Epithelial cell of esophagus (primary cell): ENCODE data around the gene NIN.
A peak's percentile ranks its signal among the peaks of the same experiment; 100 is the strongest.

Experiments
- DNase-seq: peaks from one replicate; pipeline ENCODE4 v3.0.0; 2010; ENCODE audit warnings: low read depth
- H3K4me3 ChIP-seq: 2 replicates; pipeline ENCODE4 v1.5.1; 2011; ENCODE audit warnings: mild to moderate bottlenecking, low read length, control low read depth
- TF ChIP-seq, protein P1 (sequence below): IDR thresholded peaks from 2 replicates; pipeline ENCODE4 v1.5.1; 2011; ENCODE audit warnings: low read depth, mild to moderate bottlenecking, low read length, control low read depth, inconsistent platforms; ENCODE audit not compliant: insufficient read depth; ENCODE audit errors: missing control alignments

NIN gene

DNA sequence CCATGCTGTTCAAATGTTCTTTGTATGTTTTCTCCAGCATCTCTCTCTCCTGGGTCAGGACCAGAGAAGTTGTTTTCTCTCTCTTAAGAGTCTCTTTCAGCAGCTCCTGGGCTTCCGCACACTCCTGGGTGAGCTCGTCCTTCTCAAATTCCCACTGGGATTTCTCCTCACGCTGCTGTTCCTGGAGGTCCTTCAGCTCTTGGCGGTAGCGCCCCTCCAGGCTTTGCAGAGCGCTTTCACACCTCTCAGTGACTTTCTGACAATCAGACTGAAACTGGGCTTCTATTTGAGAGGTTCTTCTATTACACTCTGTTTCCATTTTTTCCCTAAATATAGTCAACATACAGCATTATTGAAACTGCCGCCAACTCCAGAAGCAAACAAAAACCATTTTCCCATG is 72.7 kb downstream of the NIN start:
- TF ChIP-seq, protein P1, sequence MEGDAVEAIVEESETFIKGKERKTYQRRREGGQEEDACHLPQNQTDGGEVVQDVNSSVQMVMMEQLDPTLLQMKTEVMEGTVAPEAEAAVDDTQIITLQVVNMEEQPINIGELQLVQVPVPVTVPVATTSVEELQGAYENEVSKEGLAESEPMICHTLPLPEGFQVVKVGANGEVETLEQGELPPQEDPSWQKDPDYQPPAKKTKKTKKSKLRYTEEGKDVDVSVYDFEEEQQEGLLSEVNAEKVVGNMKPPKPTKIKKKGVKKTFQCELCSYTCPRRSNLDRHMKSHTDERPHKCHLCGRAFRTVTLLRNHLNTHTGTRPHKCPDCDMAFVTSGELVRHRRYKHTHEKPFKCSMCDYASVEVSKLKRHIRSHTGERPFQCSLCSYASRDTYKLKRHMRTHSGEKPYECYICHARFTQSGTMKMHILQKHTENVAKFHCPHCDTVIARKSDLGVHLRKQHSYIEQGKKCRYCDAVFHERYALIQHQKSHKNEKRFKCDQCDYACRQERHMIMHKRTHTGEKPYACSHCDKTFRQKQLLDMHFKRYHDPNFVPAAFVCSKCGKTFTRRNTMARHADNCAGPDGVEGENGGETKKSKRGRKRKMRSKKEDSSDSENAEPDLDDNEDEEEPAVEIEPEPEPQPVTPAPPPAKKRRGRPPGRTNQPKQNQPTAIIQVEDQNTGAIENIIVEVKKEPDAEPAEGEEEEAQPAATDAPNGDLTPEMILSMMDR, result no peak
- no peak for DNase-seq
- no peak overlapping the region for H3K4me3 ChIP-seq

DNA sequence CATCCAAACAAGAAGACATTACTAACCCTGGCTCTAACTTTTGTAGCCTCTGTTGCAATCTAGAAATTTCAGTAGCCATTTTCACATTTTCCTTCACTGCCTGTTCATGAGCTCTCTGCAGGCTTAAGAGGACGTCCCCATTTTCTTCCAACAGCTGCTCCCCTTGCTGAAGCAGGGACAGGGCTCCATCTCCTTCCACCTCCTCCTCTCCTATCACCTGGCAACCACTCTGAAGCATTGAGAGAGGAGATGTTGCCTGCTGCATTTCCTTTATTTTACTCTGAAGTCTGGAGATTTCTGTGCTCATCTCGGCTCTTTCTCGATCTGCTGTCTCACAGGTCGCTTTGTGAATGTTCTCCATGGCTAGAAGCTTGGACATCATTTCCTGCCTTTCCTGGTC is 73.3 kb downstream of the NIN start:
- H3K4me3 ChIP-seq, result no peak overlapping the region
- no peak for DNase-seq
- TF ChIP-seq, protein P1, result no peak

DNA sequence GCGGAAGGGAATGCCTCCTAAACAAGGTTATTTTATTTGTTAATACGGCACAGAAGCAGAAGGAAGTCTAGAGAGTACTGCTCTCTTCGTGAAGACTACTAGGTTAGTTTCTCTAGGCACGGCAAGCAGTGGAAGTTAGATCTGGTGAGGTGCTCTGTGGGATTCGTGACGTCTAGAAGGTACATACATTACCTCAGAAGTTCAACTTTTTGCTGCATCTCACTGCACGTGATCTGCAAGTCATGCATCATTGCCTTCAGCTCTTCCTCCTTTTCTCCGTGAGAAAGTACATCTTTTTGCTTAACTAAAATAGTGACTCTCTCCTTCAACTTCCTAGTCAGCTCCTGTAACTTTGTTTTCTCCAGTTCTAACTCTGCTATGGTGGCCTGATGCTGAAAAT is 74.7 kb downstream of the NIN start:
- TF ChIP-seq, protein P1, result no peak
- H3K4me3 ChIP-seq, result no peak overlapping the region

DNA sequence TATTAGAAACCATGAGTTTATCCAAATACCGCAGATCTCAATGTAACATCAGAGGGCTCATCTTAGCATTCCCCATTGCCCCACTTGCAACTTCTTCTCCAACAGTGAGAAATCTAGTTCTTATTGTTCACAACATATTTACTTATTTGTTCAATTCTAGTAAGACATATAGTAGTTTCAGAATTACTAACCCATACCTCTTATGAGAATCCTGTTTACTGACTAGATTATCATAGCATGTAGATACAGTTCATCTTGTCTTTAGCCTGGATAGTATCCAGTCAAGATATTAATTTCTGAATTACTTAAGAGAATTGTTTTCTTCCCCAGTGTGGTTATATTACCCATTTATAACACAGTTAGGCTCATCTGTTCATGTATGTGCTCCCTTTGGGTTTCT is 80.6 kb downstream of the NIN start:
- no peak overlapping the region for H3K4me3 ChIP-seq
- DNase-seq, result no peak
- TF ChIP-seq, protein P1, result no peak

More for the DNA sequence above, 74.7 kb downstream of the NIN start:
- DNase-seq, result no peak

DNA sequence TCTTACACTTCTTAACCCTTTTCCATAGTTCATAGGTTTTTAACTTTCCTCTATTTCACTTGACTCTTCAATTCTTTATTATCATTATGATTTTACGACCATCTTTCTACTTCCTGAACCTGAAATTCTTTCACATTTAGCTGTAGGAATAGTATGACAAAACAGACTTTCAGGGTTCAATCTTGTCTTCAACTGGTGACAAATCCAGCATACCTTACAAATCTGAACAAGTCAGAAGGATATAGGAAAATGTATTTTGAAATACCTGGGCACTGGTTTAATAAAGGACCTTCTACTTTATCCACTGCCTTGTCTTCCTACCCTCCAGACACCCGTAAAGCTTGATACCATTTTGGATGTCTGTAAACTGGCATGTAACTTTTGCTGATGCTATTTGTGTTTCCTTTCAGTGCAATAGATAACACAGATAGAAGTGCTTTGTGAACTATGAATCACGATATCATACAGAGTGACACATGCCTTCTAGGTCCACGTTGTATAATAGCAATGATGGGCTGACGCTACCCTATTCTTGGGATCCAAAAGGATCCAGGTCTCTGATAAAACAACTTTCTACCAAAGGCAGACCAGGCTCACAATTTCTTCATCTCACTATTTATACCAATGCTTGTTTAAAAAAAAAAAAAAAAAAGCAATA is 85.4 kb downstream of the NIN start:
- TF ChIP-seq, protein P1, result no peak
- DNase-seq, result peak; percentile 47
- no peak overlapping the region for H3K4me3 ChIP-seq

DNA sequence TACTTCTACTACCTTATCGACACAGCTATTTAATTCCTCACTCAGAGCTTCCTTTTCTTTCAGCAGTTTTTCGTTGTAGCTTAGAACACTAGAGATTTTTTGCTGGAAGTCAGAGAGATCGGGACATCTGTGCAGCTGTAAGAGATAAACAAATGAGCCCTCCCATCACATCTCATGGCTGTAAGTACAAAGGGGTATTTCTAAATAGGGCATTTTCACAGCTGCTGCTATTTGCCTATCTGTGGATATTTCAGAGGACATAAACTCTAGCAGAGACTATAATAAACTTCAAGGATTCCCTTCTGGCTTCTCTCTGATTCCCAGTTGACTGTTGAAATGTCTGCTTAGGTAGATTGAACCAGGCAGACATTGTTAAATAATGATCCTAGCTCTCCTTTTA is 86.7 kb downstream of the NIN start:
- no peak for DNase-seq
- H3K4me3 ChIP-seq, result no peak overlapping the region

More for the DNA sequence above, 86.7 kb downstream of the NIN start:
- TF ChIP-seq, protein P1, result no peak
